SJSA1 (cell line): ENCODE measurements around the gene EPAS1. TPM values are rescaled to one million over a fixed set of nuclear protein-coding genes. Genes with fewer than 3 reads are reported as not detected.

Experiments
- DNase-seq, 2 experiments: peaks; one replicate each; pipeline ENCODE4 v3.0.0-alpha.2; 2015 to 2020; ENCODE audit warnings: low spot score in 2 of 2, low read depth in 1 of 2
- H3K27ac ChIP-seq: fragments of 250-450 bp; sonication (Bioruptor Pico); 2 replicates; pipeline ENCODE4 v1.5.1; 2020; ENCODE audit warnings: mild to moderate bottlenecking, moderate library complexity
- H3K27me3 ChIP-seq: fragments of 250-450 bp; sonication (Bioruptor Pico); replicated peaks from 2 replicates; pipeline ENCODE4 v1.5.1; 2020; ENCODE audit warnings: mild to moderate bottlenecking, moderate library complexity
- H3K36me3 ChIP-seq: fragments of 250-450 bp; sonication (Bioruptor Pico); 2 replicates; pipeline ENCODE4 v1.5.1; 2020; ENCODE audit warnings: mild to moderate bottlenecking
- H3K4me1 ChIP-seq: fragments of 250-450 bp; sonication (Bioruptor Pico); replicated peaks from 2 replicates; pipeline ENCODE4 v1.6.1; 2021; ENCODE audit warnings: mild to moderate bottlenecking
- H3K4me3 ChIP-seq: fragments of 250-450 bp; sonication (Bioruptor Pico); 2 replicates; pipeline ENCODE4 v1.5.1; 2020; ENCODE audit warnings: mild to moderate bottlenecking
- H3K9me3 ChIP-seq: fragments of 250-450 bp; sonication (Bioruptor Pico); replicated peaks from 2 replicates; pipeline ENCODE4 v1.5.1; 2020; ENCODE audit warnings: mild to moderate bottlenecking
- total RNA-seq: library from RNA; depleted of rRNA; stranded (reverse); fragments of >200 nt; shearing (Covaris generic); gene quantifications from 2 replicates; pipeline ENCODE4 v1.2.3, GENCODE V29; 2014

EPAS1 gene
- total RNA-seq, 1 experiment from 2014 or later, result 12.9 TPM

- H3K4me3 ChIP-seq, result peak overlapping the region; percentile 72
- no peaks in the 10 kb centered on the region for H3K27me3 ChIP-seq
- peaks cover 2% of the 10 kb centered on the region; the same call in 1 of the 2 replicates for H3K36me3 ChIP-seq
- peaks cover 25% of the 10 kb centered on the region for H3K4me1 ChIP-seq
- no peak for DNase-seq
- H3K27ac ChIP-seq, result no peak overlapping the region
- H3K9me3 ChIP-seq, result 0 out of 2 replicates have a peak, but pooled peaks cover 6% of the 10 kb centered on the region
Observed at GRCh38 chr2:46299365-46300263, 2.4 kb downstream of the EPAS1 start.

GRCh38 chr2:46300406-46300832 lies 3.2 kb downstream of the EPAS1 start:
- peak in 1 of 2 experiments; percentile 21 for DNase-seq
- Histone ChIP-seq H3K9me3 (0 out of 2 replicates have a peak, but pooled peaks cover 6% of the 10 kb centered on the region), H3K27ac (no peak overlapping the region), H3K27me3 (no peaks in the 10 kb centered on the region), H3K4me1 (peaks cover 25% of the 10 kb centered on the region), H3K4me3 (no peak overlapping the region), H3K36me3 (peaks cover 2% of the 10 kb centered on the region; the same call in 1 of the 2 replicates)

DNA sequence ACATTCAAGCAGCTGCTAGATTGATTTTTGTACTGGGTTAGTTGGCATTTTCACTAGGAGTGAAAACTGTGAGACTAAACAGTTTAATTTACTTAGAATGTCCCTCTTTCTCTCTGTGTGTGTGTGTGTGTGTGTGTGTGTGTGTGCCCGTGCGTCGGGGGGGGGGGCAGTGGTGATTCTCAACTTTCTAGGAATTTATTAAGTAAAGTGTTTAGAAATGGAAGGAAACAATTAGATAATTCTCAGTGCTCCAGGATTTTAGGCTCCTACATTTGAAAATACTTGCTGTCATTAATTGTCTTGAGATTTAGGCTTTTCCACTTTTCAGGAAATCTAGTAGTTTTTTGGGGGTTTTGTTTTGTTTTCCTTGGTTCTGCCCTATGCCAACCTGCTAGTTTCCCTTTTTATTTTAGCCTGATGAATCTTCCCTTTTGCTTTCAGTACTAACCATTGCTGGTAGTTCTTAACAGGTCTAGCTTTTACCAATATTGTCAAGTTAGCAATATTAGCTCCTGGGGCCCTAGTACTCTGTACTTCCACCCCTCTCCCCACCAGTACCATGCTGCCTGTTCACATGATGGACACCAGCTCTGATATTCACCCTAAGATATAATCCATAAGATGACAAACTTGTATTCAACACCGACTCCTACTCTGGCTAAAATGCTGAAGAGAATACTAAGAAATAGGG lies 4.9 kb downstream of the EPAS1 start:
- Histone ChIP-seq H3K4me1 (peaks cover 31% of the 10 kb centered on the region), H3K4me3 (no peak overlapping the region)

DNA sequence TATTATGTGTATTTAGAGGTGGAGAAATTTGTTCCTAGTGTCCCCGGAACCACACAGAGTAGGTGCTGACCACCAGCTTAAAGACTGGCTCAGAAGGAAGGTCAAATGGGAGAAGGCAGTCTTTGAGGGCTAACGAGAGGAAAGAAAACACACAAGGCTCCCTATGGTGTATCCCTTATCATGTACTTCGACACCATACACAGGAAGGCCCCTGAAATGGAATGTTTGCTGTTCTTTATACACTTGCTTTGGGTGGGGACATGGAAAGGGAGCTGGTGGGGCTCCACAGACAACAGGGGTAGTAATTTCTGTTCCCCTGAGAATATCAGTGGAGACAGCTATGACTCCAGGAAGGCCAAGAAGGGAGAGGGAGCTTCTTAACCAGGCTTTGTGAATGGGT lies 6.0 kb downstream of the EPAS1 start:
- no peaks in the 10 kb centered on the region for H3K36me3 ChIP-seq
- H3K27ac ChIP-seq, result no peak overlapping the region
- H3K9me3 ChIP-seq, result 0 out of 2 replicates have a peak, but pooled peaks cover 3% of the 10 kb centered on the region
- peak in 1 of 2 experiments; percentile 2 for DNase-seq
- H3K27me3 ChIP-seq, result no peaks in the 10 kb centered on the region
- H3K4me1 ChIP-seq, result peaks cover 24% of the 10 kb centered on the region
- no peak overlapping the region for H3K4me3 ChIP-seq

More for the DNA sequence above, 4.9 kb downstream of the EPAS1 start:
- DNase-seq, result no peak
- Histone ChIP-seq H3K9me3 (0 out of 2 replicates have a peak, but pooled peaks cover 6% of the 10 kb centered on the region), H3K36me3 (no peaks in the 10 kb centered on the region), H3K27me3 (no peaks in the 10 kb centered on the region), H3K27ac (no peak overlapping the region)

GRCh38 chr2:46303822-46304221 lies 6.6 kb downstream of the EPAS1 start:
- 0 out of 2 replicates have a peak, but pooled peaks cover 2% of the 10 kb centered on the region for H3K9me3 ChIP-seq
- peaks cover 18% of the 10 kb centered on the region for H3K4me1 ChIP-seq
- no peak overlapping the region for H3K27ac ChIP-seq

DNA sequence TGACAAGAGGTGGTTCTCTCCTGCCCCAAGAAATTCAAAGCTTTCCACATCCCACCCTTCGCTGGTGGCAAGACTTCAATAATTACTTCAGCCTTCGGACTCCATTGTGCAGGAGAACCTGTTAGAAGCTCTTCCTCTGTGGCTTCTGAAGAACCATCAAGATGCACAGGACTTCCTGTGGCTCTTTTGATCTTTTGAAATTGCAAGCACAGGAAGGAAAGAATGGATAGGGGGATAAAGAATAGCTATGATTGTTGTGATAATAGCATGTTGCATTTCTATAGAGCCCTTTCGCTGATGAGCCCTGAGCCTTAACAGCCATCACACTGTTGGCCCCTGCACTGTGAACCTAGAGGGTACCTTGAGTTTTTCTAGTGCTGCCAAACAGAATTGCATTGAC lies 7.4 kb downstream of the EPAS1 start:
- Histone ChIP-seq H3K9me3 (no peaks in the 10 kb centered on the region), H3K27ac (no peak overlapping the region), H3K4me3 (no peak overlapping the region), H3K27me3 (no peaks in the 10 kb centered on the region), H3K36me3 (no peaks in the 10 kb centered on the region), H3K4me1 (peaks cover 11% of the 10 kb centered on the region)
- no peak for DNase-seq

More at GRCh38 chr2:46303822-46304221, 6.6 kb downstream of the EPAS1 start:
- no peak for DNase-seq
- Histone ChIP-seq H3K36me3 (no peaks in the 10 kb centered on the region), H3K27me3 (no peaks in the 10 kb centered on the region), H3K4me3 (no peak overlapping the region)

DNA sequence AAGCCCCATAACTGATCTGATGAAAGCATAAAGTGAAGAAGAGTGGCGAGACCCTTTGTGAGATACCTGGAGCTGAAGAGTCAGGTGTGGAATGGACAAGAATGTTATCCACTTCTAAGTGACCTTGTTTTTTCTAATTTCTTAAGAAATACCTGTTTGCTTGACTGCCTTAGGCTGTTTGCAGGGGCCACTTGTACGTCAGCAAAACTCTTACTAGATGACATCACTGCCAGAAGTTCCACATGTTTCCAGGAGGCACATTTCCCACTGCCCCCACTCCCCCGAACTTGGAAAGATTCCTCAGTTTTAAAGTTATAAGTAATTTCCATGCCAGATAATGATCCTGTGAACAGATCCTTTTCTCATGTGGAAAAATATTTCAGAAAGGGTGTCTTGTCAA lies 8.0 kb downstream of the EPAS1 start:
- H3K27me3 ChIP-seq, result no peaks in the 10 kb centered on the region
- H3K9me3 ChIP-seq, result no peaks in the 10 kb centered on the region
- peaks cover 11% of the 10 kb centered on the region for H3K4me1 ChIP-seq
- no peak for DNase-seq
- H3K36me3 ChIP-seq, result no peaks in the 10 kb centered on the region
- no peak overlapping the region for H3K4me3 ChIP-seq
- no peak overlapping the region for H3K27ac ChIP-seq

DNA sequence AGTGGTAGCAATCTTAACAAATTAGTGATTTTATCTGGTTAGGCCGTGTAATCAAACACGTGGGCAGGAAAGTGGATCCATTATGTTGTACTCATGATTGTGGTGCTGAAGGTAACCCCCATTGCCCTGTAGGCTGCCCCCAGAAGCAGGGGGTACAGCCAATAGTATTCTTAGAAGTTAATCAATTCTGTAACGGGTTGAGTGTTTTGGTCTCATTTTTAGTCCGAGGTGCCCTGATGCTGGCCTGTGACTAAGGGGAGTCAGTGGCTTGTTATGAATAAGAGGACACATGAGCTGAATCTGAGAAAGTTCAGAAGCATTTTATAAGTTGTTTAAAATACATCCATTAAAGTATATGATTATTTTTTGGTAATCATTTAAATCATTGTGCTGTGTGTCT lies 8.6 kb downstream of the EPAS1 start:
- Histone ChIP-seq H3K9me3 (no peaks in the 10 kb centered on the region), H3K36me3 (no peaks in the 10 kb centered on the region), H3K27me3 (no peaks in the 10 kb centered on the region), H3K27ac (no peak overlapping the region), H3K4me3 (no peak overlapping the region), H3K4me1 (peaks cover 11% of the 10 kb centered on the region)
- DNase-seq, result no peak

GRCh38 chr2:46306330-46306751 lies 9.1 kb downstream of the EPAS1 start:
- Histone ChIP-seq H3K27ac (no peak overlapping the region), H3K4me1 (peaks cover 14% of the 10 kb centered on the region), H3K27me3 (no peaks in the 10 kb centered on the region), H3K4me3 (no peak overlapping the region), H3K9me3 (no peaks in the 10 kb centered on the region), H3K36me3 (no peaks in the 10 kb centered on the region)
- DNase-seq, result peak in 1 of 2 experiments; percentile 16

DNA sequence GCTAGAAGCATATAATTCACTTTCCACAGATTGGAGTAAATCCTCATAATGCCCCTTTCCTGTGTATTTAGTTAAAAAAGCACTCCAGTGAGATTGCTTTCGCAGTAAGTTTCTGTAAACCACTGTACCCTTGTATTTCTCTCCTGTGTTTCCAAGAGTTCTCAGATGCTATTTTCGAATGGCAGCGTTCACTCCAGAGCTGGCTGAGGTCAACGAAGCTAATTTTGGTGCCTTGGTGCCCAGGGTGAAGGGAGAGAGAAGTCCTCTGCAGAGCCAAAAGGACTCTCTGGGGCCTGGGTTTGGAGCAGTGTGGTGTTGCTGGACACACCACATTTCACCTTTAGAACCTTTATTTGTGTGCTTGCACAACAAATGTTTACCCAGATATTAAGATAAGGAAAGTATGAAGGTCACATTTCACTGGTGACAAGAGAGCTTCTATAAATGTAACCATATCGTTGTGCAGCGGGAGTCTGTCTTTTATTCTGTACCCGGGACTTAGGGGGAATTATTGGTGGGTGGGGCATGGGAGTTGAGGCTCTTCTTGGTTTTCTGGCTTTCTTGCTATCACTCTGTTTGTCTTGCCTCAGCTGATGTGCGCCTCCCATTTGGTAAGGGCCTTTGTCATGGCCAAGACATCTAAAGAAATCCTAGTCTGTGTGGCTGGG lies 9.9 kb downstream of the EPAS1 start:
- H3K9me3 ChIP-seq, result no peaks in the 10 kb centered on the region
- DNase-seq, result no peak
- peaks cover 16% of the 10 kb centered on the region for H3K4me1 ChIP-seq
- H3K4me3 ChIP-seq, result no peak overlapping the region
- H3K36me3 ChIP-seq, result no peaks in the 10 kb centered on the region
- H3K27ac ChIP-seq, result no peak overlapping the region
- no peaks in the 10 kb centered on the region for H3K27me3 ChIP-seq

- Histone ChIP-seq H3K4me3 (no peak overlapping the region), H3K36me3 (no peaks in the 10 kb centered on the region), H3K27me3 (no peaks in the 10 kb centered on the region), H3K9me3 (no peaks in the 10 kb centered on the region), H3K4me1 (peaks cover 16% of the 10 kb centered on the region), H3K27ac (no peak overlapping the region)
- DNase-seq, result no peak
Observed at GRCh38 chr2:46308081-46308480, 10.9 kb downstream of the EPAS1 start.

- Histone ChIP-seq H3K4me3 (no peak overlapping the region), H3K4me1 (peaks cover 16% of the 10 kb centered on the region), H3K9me3 (no peaks in the 10 kb centered on the region), H3K27me3 (no peaks in the 10 kb centered on the region), H3K27ac (no peak overlapping the region), H3K36me3 (no peaks in the 10 kb centered on the region)
- no peak for DNase-seq
Observed at GRCh38 chr2:46308629-46309028, 11.4 kb downstream of the EPAS1 start.

DNA sequence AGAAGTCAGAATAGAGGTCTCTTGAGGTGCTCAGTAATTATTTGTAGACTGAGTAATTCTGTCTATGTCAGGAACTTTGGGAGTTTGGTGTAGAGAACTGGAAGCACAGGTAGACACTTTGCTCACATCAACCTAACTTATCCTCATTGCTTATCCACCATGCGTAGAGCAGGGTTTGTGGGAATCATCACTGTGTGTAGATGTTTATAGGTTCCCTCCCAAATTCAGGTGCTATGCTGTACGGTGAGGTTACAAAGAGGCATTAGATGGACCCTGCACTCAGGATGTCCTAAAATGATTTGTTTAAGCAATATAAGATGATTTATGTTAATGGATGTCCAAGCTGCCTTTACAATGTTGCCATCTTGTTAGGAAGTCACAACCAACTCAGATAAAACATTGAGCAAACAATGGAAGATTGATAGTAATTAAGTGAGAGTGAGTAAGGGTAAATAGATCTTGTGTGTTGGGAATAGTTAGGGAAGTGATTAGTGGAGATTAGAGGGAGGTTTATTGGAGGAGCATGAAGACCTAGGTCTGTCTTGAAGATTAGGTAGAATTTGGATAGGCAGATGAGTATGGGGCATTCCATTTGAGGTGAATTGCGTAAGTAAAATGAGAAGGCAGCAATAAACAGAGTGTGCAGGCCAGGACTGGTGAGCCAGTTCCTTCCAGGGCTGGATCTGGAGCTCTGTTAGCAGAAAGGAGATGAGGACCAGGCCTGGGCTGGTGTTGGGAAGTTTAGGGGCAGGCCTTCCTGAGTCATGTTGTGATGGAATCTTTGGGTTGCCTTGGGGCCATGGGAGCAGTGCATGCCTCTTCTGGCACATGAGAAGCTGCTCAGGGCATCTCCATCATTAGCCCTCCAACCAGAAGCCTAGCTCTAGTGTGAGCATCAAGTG lies 12.1 kb downstream of the EPAS1 start:
- Histone ChIP-seq H3K4me3 (no peak overlapping the region), H3K4me1 (peaks cover 21% of the 10 kb centered on the region), H3K9me3 (no peaks in the 10 kb centered on the region), H3K36me3 (no peaks in the 10 kb centered on the region), H3K27ac (no peak overlapping the region), H3K27me3 (no peaks in the 10 kb centered on the region)
- DNase-seq, result no peak
